Heart left ventricle (tissue), 16 donors: ENCODE data around the gene CDC42SE2. TPM values are rescaled to one million over a fixed set of nuclear protein-coding genes. Genes with fewer than 3 reads are reported as not detected.

ENCODE experiments used
- ATAC-seq, 4 donors: fragments of 200-7000 bp; cut with Tn5 transposase; one replicate each; pipeline ENCODE4 v1.9.1; 2020 to 2022; ENCODE audit warnings: moderate library complexity in 4 of 4, mild to moderate bottlenecking in 3 of 4, moderate number of reproducible peaks in 1 of 4
- DNase-seq, 5 donors: peaks; one replicate each; pipeline ENCODE4 v3.0.0-alpha.2; 2020
- H3K27ac ChIP-seq, 12 donors: fragments of 200-600 bp; sonication (generic) in 4 of 12; one replicate each; pipeline versions ENCODE4 v1.5.0 to v1.8.0; 2016 to 2022; ENCODE audit warnings: mild to moderate bottlenecking in 2 of 12
- H3K27me3 ChIP-seq, 9 donors: fragments of 200-600 bp; sonication (generic) in 2 of 9; one replicate each; pipeline versions ENCODE4 v1.5.1 to v1.8.0; 2016 to 2022; ENCODE audit warnings: mild to moderate bottlenecking in 3 of 9
- H3K36me3 ChIP-seq, 9 donors: fragments of 200-600 bp; sonication (generic) in 2 of 9; one replicate each; pipeline versions ENCODE4 v1.5.0 to v1.8.0; 2018 to 2022; ENCODE audit warnings: mild to moderate bottlenecking in 2 of 9
- H3K4me1 ChIP-seq, 12 donors: fragments of 200-600 bp; sonication (generic) in 4 of 12; one replicate each; pipeline versions ENCODE4 v1.5.0 to v1.8.0; 2016 to 2022; ENCODE audit warnings: mild to moderate bottlenecking in 3 of 12
- H3K4me3 ChIP-seq, 12 donors: fragments of 200-600 bp; sonication (generic) in 4 of 12; one replicate each; pipeline versions ENCODE4 v1.5.0 to v1.8.0; 2017 to 2022; ENCODE audit warnings: mild to moderate bottlenecking in 9 of 12, moderate library complexity in 4 of 12
- H3K9me3 ChIP-seq, 12 donors: fragments of 200-600 bp; sonication (generic) in 4 of 12; one replicate each; pipeline versions ENCODE4 v1.5.0 to v1.8.0; 2016 to 2022; ENCODE audit warnings: mild to moderate bottlenecking in 1 of 12
- POLR2A ChIP-seq, 2 donors: fragments of 450-650 bp; IDR thresholded peaks; one replicate each; pipeline ENCODE4 v1.6.1; 2017; ENCODE audit warnings: antibody characterized with exemption in 2 of 2, mild to moderate bottlenecking in 2 of 2, moderate library complexity in 2 of 2
- WGBS, 4 donors: extraction: QIAGEN DNeasy Blood & Tissue Kit in 2 of 4; methylation state at CpG; one replicate each; pipeline versions ENCODE4 v1.1.5 to v1.1.7; 2013 to 2018; 5-methylcytosine and 5-hydroxymethylcytosine counted together
- intact Hi-C, 10 donors: fragments of 100-400 bp; cut with DNase I; formaldehyde crosslinking; loops; one replicate each; pipeline versions ENCODE4 v1.11.1 to v1.14.2; 2022
- polyA plus RNA-seq, 2 donors: library from polyadenylated mRNA; stranded (reverse); fragments of 200-250 nt; gene quantifications; one replicate each; pipeline ENCODE4 v1.2.3, GENCODE V29; 2013
- total RNA-seq, 9 donors: library from RNA; depleted of rRNA in 2 of 9; stranded (reverse); fragments of >200 nt in 2 of 9; fragmentation: NEBNext Ultra II Directional in 3 of 9; extraction: Animal tissue kit (Norgen Biotek cat#: 25700) in 3 of 9; gene quantifications; one replicate each; pipeline versions ENCODE4 v1.1.0 to v1.2.4, GENCODE V29; 2016 to 2023
- TF ChIP-seq, protein P1 (sequence below), 12 donors: fragments of 200-600 bp; sonication (generic) in 4 of 12; IDR thresholded peaks; one replicate each; pipeline versions ENCODE4 v1.5.0 to v1.8.0; 2018 to 2022; ENCODE audit warnings: antibody characterized with exemption in 12 of 12, mild to moderate bottlenecking in 5 of 12
- donor health status: ischemic (EF 13 %, LVEDD 7.1; RV severe dilation, severe dysfunction).
- donor health status: healthy with polysubstance abuse.
- donor health status: DM: no; HTN: yes; CAD: no.
- donor health status: DM: no; HTN: no; CAD: no.
- donor health status: ischemic (EF 25% LVEDD 6.9; RV normal size, moderate dysfunction).
- donor health status: ischemic (EF 25% LVEDD 5.7; RV mildly dilated, moderate dysfunction).
- donor health status: healthy.
- donor health status: DM: yes; HTN: yes; CAD: no.
- donor health status: ischemic (EF 35%, LVEDD 5.7; RV mildly dilated, moderate dysfunction).
- donor health status: nonischemic (EF 11% LVEDD 7.7; RV severe dilation, severe dysfunction).
- donor health status: DM: yes; HTN: yes; CAD: no.
- donor health status: PGD.
- donor health status: ischemic (EF 29% LVEDD 5.4; RV normal size, mild dysfunction).
- donor health status: nonischemic (EF 23%, LVEDD 6.1; RV moderate dilation, normal function).

Gene CDC42SE2
- total and polyA plus RNA-seq, 11 donors = 4.8 to 29.2 (median 12.4) TPM

DNA sequence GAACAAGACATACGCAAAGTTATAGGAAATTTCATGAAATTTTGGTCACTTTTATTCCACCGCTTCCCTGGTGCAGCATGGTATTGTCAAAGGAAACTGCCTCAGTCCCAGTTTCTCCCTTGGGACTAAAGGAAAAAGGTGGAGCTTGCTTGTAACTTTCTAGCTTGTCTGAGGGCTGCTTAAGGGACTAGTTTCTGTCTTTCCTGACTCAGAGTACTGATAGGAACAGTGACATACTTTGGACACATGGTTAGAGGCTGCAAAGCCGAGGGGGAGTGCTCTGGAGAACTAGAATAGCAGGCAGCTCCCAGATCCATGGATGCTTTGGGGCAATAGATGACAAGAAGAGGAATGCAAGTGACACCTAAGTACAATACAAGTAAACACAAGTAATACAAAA, 136.7 kb downstream of the CDC42SE2 start:
- Histone ChIP-seq H3K4me1 (no peaks in the 10 kb centered on the region), H3K27me3 (no peaks in the 10 kb centered on the region), H3K27ac (no peak overlapping the region), H3K36me3 (peaks cover 0 to 50% (median 19%) of the 10 kb centered on the region in 9 donors), H3K4me3 (no peak overlapping the region), H3K9me3 (peaks cover 0 to 30% (median 3%) of the 10 kb centered on the region in 12 donors)
- DNase-seq (no peak), ATAC-seq (no peak)
- intact Hi-C loops = loop anchor here in 1 of 10 donors (10.0 kb wide), 1 partner anchor 126 kb away; no protein-coding TSS in a partner anchor
- 89 to 97% (median 94%) methylated on average over 3 of the region's 3 CpGs for WGBS, 4 donors
- TF ChIP-seq, protein P1, sequence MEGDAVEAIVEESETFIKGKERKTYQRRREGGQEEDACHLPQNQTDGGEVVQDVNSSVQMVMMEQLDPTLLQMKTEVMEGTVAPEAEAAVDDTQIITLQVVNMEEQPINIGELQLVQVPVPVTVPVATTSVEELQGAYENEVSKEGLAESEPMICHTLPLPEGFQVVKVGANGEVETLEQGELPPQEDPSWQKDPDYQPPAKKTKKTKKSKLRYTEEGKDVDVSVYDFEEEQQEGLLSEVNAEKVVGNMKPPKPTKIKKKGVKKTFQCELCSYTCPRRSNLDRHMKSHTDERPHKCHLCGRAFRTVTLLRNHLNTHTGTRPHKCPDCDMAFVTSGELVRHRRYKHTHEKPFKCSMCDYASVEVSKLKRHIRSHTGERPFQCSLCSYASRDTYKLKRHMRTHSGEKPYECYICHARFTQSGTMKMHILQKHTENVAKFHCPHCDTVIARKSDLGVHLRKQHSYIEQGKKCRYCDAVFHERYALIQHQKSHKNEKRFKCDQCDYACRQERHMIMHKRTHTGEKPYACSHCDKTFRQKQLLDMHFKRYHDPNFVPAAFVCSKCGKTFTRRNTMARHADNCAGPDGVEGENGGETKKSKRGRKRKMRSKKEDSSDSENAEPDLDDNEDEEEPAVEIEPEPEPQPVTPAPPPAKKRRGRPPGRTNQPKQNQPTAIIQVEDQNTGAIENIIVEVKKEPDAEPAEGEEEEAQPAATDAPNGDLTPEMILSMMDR (IDR thresholded peaks at IDR 0.05) = no peak
- TF ChIP-seq POLR2A (IDR thresholded peaks at IDR 0.05) = no peak

DNA sequence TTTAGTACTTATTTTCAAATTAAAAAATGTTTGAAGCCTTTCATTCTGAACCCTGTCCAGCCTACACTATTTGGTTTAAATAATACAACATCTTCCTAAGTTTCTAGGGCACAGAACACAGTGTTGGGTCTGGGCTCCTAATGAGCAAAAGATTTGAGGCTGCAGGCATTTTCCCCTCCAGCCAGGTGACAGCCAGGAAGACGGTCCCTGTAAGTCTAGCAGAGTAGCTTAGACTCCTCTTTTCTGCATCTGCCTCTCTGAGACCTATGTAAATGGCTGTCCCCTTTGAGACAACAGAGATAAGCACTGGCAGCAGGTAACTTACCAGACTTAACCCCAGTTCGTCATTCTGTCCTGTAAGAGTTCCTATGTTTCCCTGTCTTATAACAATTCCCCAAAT, 141.8 kb downstream of the CDC42SE2 start:
- TF ChIP-seq, protein P1 (IDR thresholded peaks at IDR 0.05) = no peak
- no peak for TF ChIP-seq POLR2A (IDR thresholded peaks at IDR 0.05)
- peaks cover 0 to 30% (median 3%) of the 10 kb centered on the region in 12 donors for H3K9me3 ChIP-seq
- DNase-seq (no peak), ATAC-seq (no peak)
- no peaks in the 10 kb centered on the region for H3K4me1 ChIP-seq
- peaks cover 0 to 38% (median 11%) of the 10 kb centered on the region in 9 donors for H3K36me3 ChIP-seq
- no peaks in the 10 kb centered on the region for H3K27me3 ChIP-seq
- H3K4me3 ChIP-seq = no peak overlapping the region
- intact Hi-C loops = loop anchor here in 1 of 10 donors (10.0 kb wide), 1 partner anchor 131 kb away; no protein-coding TSS in a partner anchor
- no peak overlapping the region for H3K27ac ChIP-seq
- 89 to 100% (median 94%) methylated on average over 2 of the region's 2 CpGs for WGBS, 4 donors

GRCh38 chr5:131406076-131406475, 142.2 kb downstream of the CDC42SE2 start:
- TF ChIP-seq, protein P1 (IDR thresholded peaks at IDR 0.05) = no peak
- TF ChIP-seq POLR2A (IDR thresholded peaks at IDR 0.05) = no peak
- intact Hi-C loops = loop anchor here in 1 of 10 donors (10.0 kb wide), 1 partner anchor 131 kb away; no protein-coding TSS in a partner anchor
- ATAC-seq = no peak
- H3K27me3 ChIP-seq = no peaks in the 10 kb centered on the region
- no peak overlapping the region for H3K27ac ChIP-seq
- H3K36me3 ChIP-seq = peaks cover 0 to 38% (median 11%) of the 10 kb centered on the region in 9 donors
- WGBS, 4 donors = 77 to 100% (median 84%) methylated on average over 2 of the region's 2 CpGs
- H3K9me3 ChIP-seq = peaks cover 0 to 30% (median 3%) of the 10 kb centered on the region in 12 donors
- no peaks in the 10 kb centered on the region for H3K4me1 ChIP-seq
- no peak for DNase-seq
- no peak overlapping the region for H3K4me3 ChIP-seq

GRCh38 chr5:131406975-131407638, 143.3 kb downstream of the CDC42SE2 start:
- DNase-seq (no peak), ATAC-seq (no peak)
- Histone ChIP-seq H3K36me3 (peaks cover 0 to 36% (median 11%) of the 10 kb centered on the region in 9 donors), H3K9me3 (peaks cover 0 to 20% (median under 1%) of the 10 kb centered on the region in 12 donors), H3K27me3 (no peaks in the 10 kb centered on the region), H3K4me3 (no peak overlapping the region), H3K4me1 (no peaks in the 10 kb centered on the region), H3K27ac (no peak overlapping the region)
- intact Hi-C loops = loop anchor here in 1 of 10 donors (10.0 kb wide), 1 partner anchor 132 kb away; no protein-coding TSS in a partner anchor
- TF ChIP-seq, protein P1 (IDR thresholded peaks at IDR 0.05) = no peak
- no peak for TF ChIP-seq POLR2A (IDR thresholded peaks at IDR 0.05)
- 93 to 99% (median 97%) methylated on average over 6 of the region's 6 CpGs for WGBS, 4 donors
